ENCODE results near the gene BBLN. TPM values are rescaled to one million over a fixed set of nuclear protein-coding genes. Genes with fewer than 3 reads are reported as not detected.

Gene BBLN
- total and polyA plus RNA-seq, 4 donors, result 13.4 to 42.1 (median 32.3) TPM

DNA sequence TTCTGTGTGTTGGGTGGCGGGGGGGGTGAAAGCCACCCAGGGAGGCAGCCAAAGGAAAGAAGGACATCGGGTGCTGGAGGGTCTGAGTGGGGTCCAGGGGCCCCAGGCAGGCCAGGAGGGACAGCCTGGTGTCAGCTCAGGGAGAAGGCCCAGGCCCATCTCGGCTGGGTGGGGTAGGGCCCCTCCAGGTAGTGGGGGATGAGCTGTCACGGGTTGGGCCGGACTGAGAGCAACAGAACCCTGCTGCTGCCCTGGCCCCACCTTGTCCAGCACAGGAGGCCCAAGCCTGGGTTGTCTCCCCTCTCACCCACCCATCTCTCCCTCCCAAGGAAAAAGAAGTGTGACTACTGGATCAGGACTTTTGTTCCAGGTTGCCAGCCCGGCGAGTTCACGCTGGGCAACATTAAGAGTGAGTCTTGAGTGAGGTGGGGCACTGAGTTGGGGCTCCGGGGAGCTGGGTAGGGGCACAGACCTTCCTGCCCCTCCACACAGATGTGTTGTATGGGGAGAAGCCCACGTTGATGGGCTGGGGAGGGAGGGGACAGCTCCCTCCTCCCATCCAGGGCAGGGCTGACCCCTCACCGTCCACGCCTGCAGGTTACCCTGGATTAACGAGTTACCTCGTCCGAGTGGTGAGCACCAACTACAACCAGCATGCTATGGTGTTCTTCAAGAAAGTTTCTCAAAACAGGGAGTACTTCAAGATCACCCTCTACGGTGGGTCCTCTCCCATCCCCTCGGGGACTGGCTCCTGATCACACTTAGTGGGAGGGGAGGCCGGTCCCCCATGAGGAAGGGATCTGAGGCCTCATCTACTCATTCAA, 8.5 kb upstream of the BBLN start:
- H3K9me3 ChIP-seq (ENCODE audit: control insufficient read depth in 4 of 4, low read length in 3 of 4), result no peaks in the 10 kb centered on the region
- no peak overlapping the region for H3K4me3 ChIP-seq (ENCODE audit: low read depth in 1 of 3, low read length in 3 of 3)
- H3K27ac ChIP-seq (ENCODE audit: low read depth in 1 of 2, low read length in 2 of 2), result no peak overlapping the region
- no peak for TF ChIP-seq GABPA (IDR thresholded peaks at IDR 0.05 in 1 of 2, conservative IDR thresholded peaks at IDR 0.05 in 1 of 2)
- TF ChIP-seq, protein P1, sequence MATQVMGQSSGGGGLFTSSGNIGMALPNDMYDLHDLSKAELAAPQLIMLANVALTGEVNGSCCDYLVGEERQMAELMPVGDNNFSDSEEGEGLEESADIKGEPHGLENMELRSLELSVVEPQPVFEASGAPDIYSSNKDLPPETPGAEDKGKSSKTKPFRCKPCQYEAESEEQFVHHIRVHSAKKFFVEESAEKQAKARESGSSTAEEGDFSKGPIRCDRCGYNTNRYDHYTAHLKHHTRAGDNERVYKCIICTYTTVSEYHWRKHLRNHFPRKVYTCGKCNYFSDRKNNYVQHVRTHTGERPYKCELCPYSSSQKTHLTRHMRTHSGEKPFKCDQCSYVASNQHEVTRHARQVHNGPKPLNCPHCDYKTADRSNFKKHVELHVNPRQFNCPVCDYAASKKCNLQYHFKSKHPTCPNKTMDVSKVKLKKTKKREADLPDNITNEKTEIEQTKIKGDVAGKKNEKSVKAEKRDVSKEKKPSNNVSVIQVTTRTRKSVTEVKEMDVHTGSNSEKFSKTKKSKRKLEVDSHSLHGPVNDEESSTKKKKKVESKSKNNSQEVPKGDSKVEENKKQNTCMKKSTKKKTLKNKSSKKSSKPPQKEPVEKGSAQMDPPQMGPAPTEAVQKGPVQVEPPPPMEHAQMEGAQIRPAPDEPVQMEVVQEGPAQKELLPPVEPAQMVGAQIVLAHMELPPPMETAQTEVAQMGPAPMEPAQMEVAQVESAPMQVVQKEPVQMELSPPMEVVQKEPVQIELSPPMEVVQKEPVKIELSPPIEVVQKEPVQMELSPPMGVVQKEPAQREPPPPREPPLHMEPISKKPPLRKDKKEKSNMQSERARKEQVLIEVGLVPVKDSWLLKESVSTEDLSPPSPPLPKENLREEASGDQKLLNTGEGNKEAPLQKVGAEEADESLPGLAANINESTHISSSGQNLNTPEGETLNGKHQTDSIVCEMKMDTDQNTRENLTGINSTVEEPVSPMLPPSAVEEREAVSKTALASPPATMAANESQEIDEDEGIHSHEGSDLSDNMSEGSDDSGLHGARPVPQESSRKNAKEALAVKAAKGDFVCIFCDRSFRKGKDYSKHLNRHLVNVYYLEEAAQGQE (IDR thresholded peaks at IDR 0.05), result no peak
- no peak for TF ChIP-seq HNF4A (conservative IDR thresholded peaks at IDR 0.05)
- TF ChIP-seq, protein P2, sequence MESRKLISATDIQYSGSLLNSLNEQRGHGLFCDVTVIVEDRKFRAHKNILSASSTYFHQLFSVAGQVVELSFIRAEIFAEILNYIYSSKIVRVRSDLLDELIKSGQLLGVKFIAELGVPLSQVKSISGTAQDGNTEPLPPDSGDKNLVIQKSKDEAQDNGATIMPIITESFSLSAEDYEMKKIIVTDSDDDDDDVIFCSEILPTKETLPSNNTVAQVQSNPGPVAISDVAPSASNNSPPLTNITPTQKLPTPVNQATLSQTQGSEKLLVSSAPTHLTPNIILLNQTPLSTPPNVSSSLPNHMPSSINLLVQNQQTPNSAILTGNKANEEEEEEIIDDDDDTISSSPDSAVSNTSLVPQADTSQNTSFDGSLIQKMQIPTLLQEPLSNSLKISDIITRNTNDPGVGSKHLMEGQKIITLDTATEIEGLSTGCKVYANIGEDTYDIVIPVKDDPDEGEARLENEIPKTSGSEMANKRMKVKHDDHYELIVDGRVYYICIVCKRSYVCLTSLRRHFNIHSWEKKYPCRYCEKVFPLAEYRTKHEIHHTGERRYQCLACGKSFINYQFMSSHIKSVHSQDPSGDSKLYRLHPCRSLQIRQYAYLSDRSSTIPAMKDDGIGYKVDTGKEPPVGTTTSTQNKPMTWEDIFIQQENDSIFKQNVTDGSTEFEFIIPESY (IDR thresholded peaks at IDR 0.05), result no peak
- no peak for TF ChIP-seq JUND (IDR thresholded peaks at IDR 0.05)
- no peak for TF ChIP-seq NR2F2 (IDR thresholded peaks at IDR 0.05)
- TF ChIP-seq, protein P3, sequence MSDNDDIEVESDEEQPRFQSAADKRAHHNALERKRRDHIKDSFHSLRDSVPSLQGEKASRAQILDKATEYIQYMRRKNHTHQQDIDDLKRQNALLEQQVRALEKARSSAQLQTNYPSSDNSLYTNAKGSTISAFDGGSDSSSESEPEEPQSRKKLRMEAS (IDR thresholded peaks at IDR 0.05), result no peak
- no peak for TF ChIP-seq HNF4G (IDR thresholded peaks at IDR 0.05)
- no peak for TF ChIP-seq RXRA (IDR thresholded peaks at IDR 0.05)
- TF ChIP-seq, protein P4, sequence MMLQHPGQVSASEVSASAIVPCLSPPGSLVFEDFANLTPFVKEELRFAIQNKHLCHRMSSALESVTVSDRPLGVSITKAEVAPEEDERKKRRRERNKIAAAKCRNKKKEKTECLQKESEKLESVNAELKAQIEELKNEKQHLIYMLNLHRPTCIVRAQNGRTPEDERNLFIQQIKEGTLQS (IDR thresholded peaks at IDR 0.05), result no peak
- no peak for TF ChIP-seq YY1 (IDR thresholded peaks at IDR 0.05)
- no peak for TF ChIP-seq SP1 (IDR thresholded peaks at IDR 0.05)
- no peak for TF ChIP-seq EGR1 (IDR thresholded peaks at IDR 0.05; ENCODE audit: low read depth in 2 of 2)
- no peak for TF ChIP-seq RAD21 (IDR thresholded peaks at IDR 0.05)
- no peak for TF ChIP-seq FOXA1 (IDR thresholded peaks at IDR 0.05)
- TF ChIP-seq TAF1 (conservative IDR thresholded peaks at IDR 0.05), result no peak
- H3K9ac ChIP-seq (ENCODE audit: low read depth in 1 of 2, low read length in 2 of 2), result no peak overlapping the region
- peaks cover 8 to 13% (median 10%) of the 10 kb centered on the region in 4 donors for H3K4me1 ChIP-seq (ENCODE audit: control insufficient read depth in 4 of 4, insufficient read depth in 4 of 4, low read length in 3 of 4)
- no peak for DNase-seq (ENCODE audit: low spot score)
- H3K36me3 ChIP-seq (ENCODE audit: control insufficient read depth in 4 of 4, insufficient read depth in 3 of 4, low read depth in 1 of 4, low read length in 3 of 4), result no peaks in the 10 kb centered on the region
- WGBS, result 94% methylated on average over 18 of the region's 18 CpGs
- no peaks in the 10 kb centered on the region for H3K27me3 ChIP-seq (ENCODE audit: control insufficient read depth in 4 of 4, insufficient read depth in 4 of 4, low read length in 3 of 4)

Measured in liver (tissue), 9 donors.